ENCODE data around the gene TEAD1.
"Not testable (repeated sequence)": the region's sequence is repeated elsewhere in the genome, so short reads cannot be mapped to it uniquely, and the experiment has no call there.

TEAD1 gene

GRCh38 chr11:12865863-12866595 lies 191.8 kb downstream of the TEAD1 start:
- Histone ChIP-seq H3K4me1 (ENCODE audit: insufficient read depth, low read length) (peaks cover 67% of the 10 kb centered on the region), H3K27ac (ENCODE audit: low read depth, low read length) (no peak overlapping the region), H3K36me3 (ENCODE audit: insufficient read depth, low read length) (no peaks in the 10 kb centered on the region), H3K9me3 (ENCODE audit: low read length) (no peaks in the 10 kb centered on the region), H3K4me3 (ENCODE audit: low read depth in 1 of 2, low read length in 2 of 2) (no peak overlapping the region), H3K9ac (ENCODE audit: low read length) (no peak overlapping the region), H3K27me3 (ENCODE audit: control insufficient read depth in 1 of 2, insufficient read depth in 2 of 2, low read length in 2 of 2) (no peaks in the 10 kb centered on the region)

- Histone ChIP-seq H3K9ac (ENCODE audit: low read length) (no peak overlapping the region), H3K27ac (ENCODE audit: low read depth, low read length) (no peak overlapping the region), H3K9me3 (ENCODE audit: low read length) (no peaks in the 10 kb centered on the region), H3K27me3 (ENCODE audit: control insufficient read depth in 1 of 2, insufficient read depth in 2 of 2, low read length in 2 of 2) (no peaks in the 10 kb centered on the region), H3K4me1 (ENCODE audit: insufficient read depth, low read length) (peaks cover 58% of the 10 kb centered on the region), H3K36me3 (ENCODE audit: insufficient read depth, low read length) (no peaks in the 10 kb centered on the region), H3K4me3 (ENCODE audit: low read depth in 1 of 2, low read length in 2 of 2) (no peak overlapping the region)
Measured at GRCh38 chr11:12867531-12867930, 193.3 kb downstream of the TEAD1 start.

GRCh38 chr11:12868315-12869073 lies 194.3 kb downstream of the TEAD1 start:
- H3K27ac ChIP-seq (ENCODE audit: low read depth, low read length) = no peak overlapping the region
- no peak overlapping the region for H3K9ac ChIP-seq (ENCODE audit: low read length)
- peaks cover 48% of the 10 kb centered on the region for H3K4me1 ChIP-seq (ENCODE audit: insufficient read depth, low read length)
- H3K9me3 ChIP-seq (ENCODE audit: low read length) = no peaks in the 10 kb centered on the region
- no peak overlapping the region for H3K4me3 ChIP-seq (ENCODE audit: low read depth in 1 of 2, low read length in 2 of 2)
- H3K27me3 ChIP-seq (ENCODE audit: control insufficient read depth in 1 of 2, insufficient read depth in 2 of 2, low read length in 2 of 2) = no peaks in the 10 kb centered on the region
- no peaks in the 10 kb centered on the region for H3K36me3 ChIP-seq (ENCODE audit: insufficient read depth, low read length)

- Histone ChIP-seq H3K9me3 (ENCODE audit: low read length) (no peaks in the 10 kb centered on the region), H3K36me3 (ENCODE audit: insufficient read depth, low read length) (no peaks in the 10 kb centered on the region), H3K4me1 (ENCODE audit: insufficient read depth, low read length) (peaks cover 28% of the 10 kb centered on the region), H3K27ac (ENCODE audit: low read depth, low read length) (no peak overlapping the region), H3K9ac (ENCODE audit: low read length) (no peak overlapping the region), H3K4me3 (ENCODE audit: low read depth in 1 of 2, low read length in 2 of 2) (no peak overlapping the region), H3K27me3 (ENCODE audit: control insufficient read depth in 1 of 2, insufficient read depth in 2 of 2, low read length in 2 of 2) (no peaks in the 10 kb centered on the region)
Measured at GRCh38 chr11:12871241-12871640, 197.0 kb downstream of the TEAD1 start.

DNA sequence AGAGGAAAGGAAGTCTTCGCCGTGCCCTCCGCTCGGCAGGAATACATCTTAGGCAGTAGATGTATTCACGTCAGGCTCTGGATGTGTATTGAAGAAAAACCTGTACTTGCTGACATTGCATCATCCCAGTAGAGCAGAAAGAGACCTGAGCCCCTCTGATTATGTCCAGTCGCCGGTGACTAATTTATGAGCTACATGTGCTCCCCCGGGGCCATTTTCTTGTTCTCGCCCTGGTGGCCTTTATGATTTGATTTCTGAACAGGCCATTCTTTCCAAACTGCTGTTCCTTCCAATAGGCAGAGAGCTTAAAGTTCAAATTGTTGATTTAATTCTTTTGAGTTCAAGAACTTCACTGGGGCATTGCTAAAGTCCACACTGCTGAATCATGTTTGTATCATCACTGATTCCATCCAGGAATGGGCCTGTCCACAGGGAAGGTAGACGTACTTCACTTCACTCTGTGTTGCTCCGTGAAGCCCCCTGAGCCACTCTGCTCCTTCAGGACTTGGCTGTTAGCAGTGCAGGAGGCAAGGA lies 197.6 kb downstream of the TEAD1 start:
- peaks cover 29% of the 10 kb centered on the region for H3K4me1 ChIP-seq (ENCODE audit: insufficient read depth, low read length)

DNA sequence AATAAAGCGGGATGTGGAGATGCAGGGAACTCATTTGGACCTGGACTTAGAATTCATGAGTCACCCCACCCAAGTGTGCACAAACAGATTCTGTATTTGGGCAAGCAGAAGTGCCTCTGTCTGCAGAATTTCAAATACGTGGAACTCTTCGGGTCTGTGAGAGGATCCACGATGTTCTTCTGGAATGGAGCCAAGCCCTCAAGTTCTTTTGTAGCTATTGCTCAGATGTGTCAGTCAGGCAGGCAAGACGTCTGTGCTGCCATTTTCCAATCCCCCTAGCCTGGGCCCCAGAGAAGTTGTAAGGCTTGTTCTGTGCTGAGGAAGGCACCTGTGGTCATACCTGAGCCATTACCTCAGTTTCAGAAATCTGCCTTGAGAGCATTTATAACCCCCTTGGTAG lies 202.1 kb downstream of the TEAD1 start:
- Histone ChIP-seq H3K4me3 (ENCODE audit: low read depth in 1 of 2, low read length in 2 of 2) (no peak overlapping the region), H3K27ac (ENCODE audit: low read depth, low read length) (peak overlapping the region; percentile 38)

More for the DNA sequence above, 197.6 kb downstream of the TEAD1 start:
- no peak overlapping the region for H3K4me3 ChIP-seq (ENCODE audit: low read depth in 1 of 2, low read length in 2 of 2)
- H3K27me3 ChIP-seq (ENCODE audit: control insufficient read depth in 1 of 2, insufficient read depth in 2 of 2, low read length in 2 of 2) = no peaks in the 10 kb centered on the region
- no peaks in the 10 kb centered on the region for H3K36me3 ChIP-seq (ENCODE audit: insufficient read depth, low read length)
- H3K27ac ChIP-seq (ENCODE audit: low read depth, low read length) = no peak overlapping the region
- H3K9ac ChIP-seq (ENCODE audit: low read length) = no peak overlapping the region
- H3K9me3 ChIP-seq (ENCODE audit: low read length) = no peaks in the 10 kb centered on the region

DNA sequence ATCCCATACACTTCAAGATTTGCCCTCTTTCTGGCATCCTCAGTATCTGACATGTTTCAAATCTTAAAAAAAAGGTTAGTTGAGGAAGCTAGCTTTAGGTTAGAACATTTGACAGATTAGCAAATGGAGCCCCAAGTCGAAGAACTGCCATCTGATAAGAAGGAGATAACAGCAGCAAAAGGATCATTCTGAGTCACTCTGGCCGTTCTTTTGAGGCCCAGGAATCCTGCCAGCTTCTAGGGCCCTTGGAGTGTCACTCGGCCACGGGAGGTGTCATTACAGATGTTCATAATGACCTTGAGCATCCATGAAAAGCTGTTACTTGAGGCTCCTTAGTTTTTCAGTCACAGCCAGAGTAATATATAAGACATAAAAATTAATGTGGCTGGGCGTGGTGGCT lies 202.8 kb downstream of the TEAD1 start:
- Histone ChIP-seq H3K9me3 (ENCODE audit: low read length) (no peaks in the 10 kb centered on the region), H3K4me1 (ENCODE audit: insufficient read depth, low read length) (peaks cover 16% of the 10 kb centered on the region), H3K4me3 (ENCODE audit: low read depth in 1 of 2, low read length in 2 of 2) (no peak overlapping the region), H3K27me3 (ENCODE audit: control insufficient read depth in 1 of 2, insufficient read depth in 2 of 2, low read length in 2 of 2) (no peaks in the 10 kb centered on the region), H3K27ac (ENCODE audit: low read depth, low read length) (no peak overlapping the region), H3K9ac (ENCODE audit: low read length) (no peak overlapping the region), H3K36me3 (ENCODE audit: insufficient read depth, low read length) (peaks cover 29% of the 10 kb centered on the region)

More for the DNA sequence above, 202.1 kb downstream of the TEAD1 start:
- Histone ChIP-seq H3K9ac (ENCODE audit: low read length) (no peak overlapping the region), H3K27me3 (ENCODE audit: control insufficient read depth in 1 of 2, insufficient read depth in 2 of 2, low read length in 2 of 2) (no peaks in the 10 kb centered on the region), H3K36me3 (ENCODE audit: insufficient read depth, low read length) (peaks cover 23% of the 10 kb centered on the region), H3K9me3 (ENCODE audit: low read length) (no peaks in the 10 kb centered on the region), H3K4me1 (ENCODE audit: insufficient read depth, low read length) (peaks cover 15% of the 10 kb centered on the region)

DNA sequence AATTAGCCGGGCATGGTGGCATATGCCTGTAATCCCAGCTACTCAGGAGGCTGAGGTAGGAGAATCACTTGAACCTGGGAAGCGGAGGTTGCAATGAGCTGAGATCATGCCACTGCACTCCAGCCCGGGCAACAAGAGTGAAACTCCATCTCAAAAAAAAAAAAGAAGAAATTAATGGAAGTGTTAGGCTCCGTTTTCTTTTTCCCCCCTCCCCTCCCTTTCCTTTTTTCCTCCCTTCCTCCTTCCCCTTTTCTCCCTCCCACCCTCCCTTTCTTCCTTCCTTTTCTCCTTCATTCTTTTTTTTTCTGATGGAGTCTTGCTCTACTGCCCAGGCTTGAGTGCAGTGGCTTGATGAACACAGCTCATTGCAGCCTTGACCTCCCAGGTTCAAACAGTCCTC lies 203.3 kb downstream of the TEAD1 start:
- not testable (repeated sequence) for H3K27ac ChIP-seq (ENCODE audit: low read depth, low read length); H3K9ac ChIP-seq (ENCODE audit: low read length); H3K4me3 ChIP-seq (ENCODE audit: low read depth in 1 of 2, low read length in 2 of 2); H3K9me3 ChIP-seq (ENCODE audit: low read length); H3K27me3 ChIP-seq (ENCODE audit: control insufficient read depth in 1 of 2, insufficient read depth in 2 of 2, low read length in 2 of 2)
- peaks cover 30% of the 10 kb centered on the region for H3K36me3 ChIP-seq (ENCODE audit: insufficient read depth, low read length)
- peaks cover 21% of the 10 kb centered on the region for H3K4me1 ChIP-seq (ENCODE audit: insufficient read depth, low read length)

GRCh38 chr11:12880327-12880726 lies 206.1 kb downstream of the TEAD1 start:
- H3K27me3 ChIP-seq (ENCODE audit: control insufficient read depth in 1 of 2, insufficient read depth in 2 of 2, low read length in 2 of 2) = no peaks in the 10 kb centered on the region
- H3K36me3 ChIP-seq (ENCODE audit: insufficient read depth, low read length) = peaks cover 42% of the 10 kb centered on the region
- H3K4me3 ChIP-seq (ENCODE audit: low read depth in 1 of 2, low read length in 2 of 2) = no peak overlapping the region
- no peak overlapping the region for H3K9ac ChIP-seq (ENCODE audit: low read length)
- no peaks in the 10 kb centered on the region for H3K9me3 ChIP-seq (ENCODE audit: low read length)
- no peak overlapping the region for H3K27ac ChIP-seq (ENCODE audit: low read depth, low read length)
- peaks cover 42% of the 10 kb centered on the region for H3K4me1 ChIP-seq (ENCODE audit: insufficient read depth, low read length)

GRCh38 chr11:12882670-12883069 lies 208.4 kb downstream of the TEAD1 start:
- no peaks in the 10 kb centered on the region for H3K27me3 ChIP-seq (ENCODE audit: control insufficient read depth in 1 of 2, insufficient read depth in 2 of 2, low read length in 2 of 2)
- no peaks in the 10 kb centered on the region for H3K9me3 ChIP-seq (ENCODE audit: low read length)
- H3K4me1 ChIP-seq (ENCODE audit: insufficient read depth, low read length) = peaks cover 32% of the 10 kb centered on the region
- no peak overlapping the region for H3K9ac ChIP-seq (ENCODE audit: low read length)
- H3K36me3 ChIP-seq (ENCODE audit: insufficient read depth, low read length) = peaks cover 42% of the 10 kb centered on the region
- no peak overlapping the region for H3K4me3 ChIP-seq (ENCODE audit: low read depth in 1 of 2, low read length in 2 of 2)
- peak overlapping the region; percentile 41 for H3K27ac ChIP-seq (ENCODE audit: low read depth, low read length)

GRCh38 chr11:12884751-12885318 lies 210.6 kb downstream of the TEAD1 start:
- peak overlapping the region; percentile 78 for H3K27ac ChIP-seq (ENCODE audit: low read depth, low read length)

More at GRCh38 chr11:12884751-12885318, 210.6 kb downstream of the TEAD1 start:
- H3K9ac ChIP-seq (ENCODE audit: low read length) = no peak overlapping the region
- no peak overlapping the region for H3K4me3 ChIP-seq (ENCODE audit: low read depth in 1 of 2, low read length in 2 of 2)
- H3K4me1 ChIP-seq (ENCODE audit: insufficient read depth, low read length) = peaks cover 46% of the 10 kb centered on the region
- peaks cover 31% of the 10 kb centered on the region for H3K36me3 ChIP-seq (ENCODE audit: insufficient read depth, low read length)
- no peaks in the 10 kb centered on the region for H3K9me3 ChIP-seq (ENCODE audit: low read length)
- H3K27me3 ChIP-seq (ENCODE audit: control insufficient read depth in 1 of 2, insufficient read depth in 2 of 2, low read length in 2 of 2) = no peaks in the 10 kb centered on the region
